ENCODE results near the gene TIRAP.
A peak's percentile ranks its signal among the peaks of the same experiment; 100 is the strongest.

TIRAP gene

GRCh38 chr11:126328444-126328843, 45.6 kb downstream of the TIRAP start:
- Mint-ChIP-seq H3K4me1 (peaks cover 31% of the 10 kb centered on the region), H3K27me3 (no peaks in the 10 kb centered on the region), H3K4me3 (no peak overlapping the region), H3K9me3 (no peaks in the 10 kb centered on the region), H3K27ac (no peak overlapping the region)
- ATAC-seq (peak; percentile 17), DNase-seq (no peak)

- H3K4me1 Mint-ChIP-seq, result peaks cover 31% of the 10 kb centered on the region
- H3K27me3 Mint-ChIP-seq, result no peaks in the 10 kb centered on the region
- H3K4me3 Mint-ChIP-seq, result no peak overlapping the region
- no peak for DNase-seq
- H3K9me3 Mint-ChIP-seq, result no peaks in the 10 kb centered on the region
- peak overlapping the region in 1 of 2 donors; percentile 74 for H3K27ac Mint-ChIP-seq
- no peak for ATAC-seq
Measured at GRCh38 chr11:126328938-126329643, 46.2 kb downstream of the TIRAP start.

- Mint-ChIP-seq H3K27ac (no peak overlapping the region), H3K4me3 (no peak overlapping the region), H3K9me3 (no peaks in the 10 kb centered on the region), H3K4me1 (peaks cover 31% of the 10 kb centered on the region), H3K27me3 (no peaks in the 10 kb centered on the region)
- ATAC-seq (peak; percentile 74), DNase-seq (no peak)
Measured at GRCh38 chr11:126329644-126330211, 46.8 kb downstream of the TIRAP start.

GRCh38 chr11:126331286-126331685, 48.4 kb downstream of the TIRAP start:
- Mint-ChIP-seq H3K4me3 (no peak overlapping the region), H3K27ac (no peak overlapping the region), H3K27me3 (no peaks in the 10 kb centered on the region), H3K4me1 (peaks cover 35% of the 10 kb centered on the region), H3K9me3 (no peaks in the 10 kb centered on the region)
- ATAC-seq, result no peak
- no peak for DNase-seq

GRCh38 chr11:126332221-126332711, 49.4 kb downstream of the TIRAP start:
- ATAC-seq, result peak; percentile 59
- H3K27me3 Mint-ChIP-seq, result no peaks in the 10 kb centered on the region
- DNase-seq, result no peak
- H3K4me1 Mint-ChIP-seq, result peaks cover 34% of the 10 kb centered on the region
- H3K9me3 Mint-ChIP-seq, result no peaks in the 10 kb centered on the region
- no peak overlapping the region for H3K27ac Mint-ChIP-seq
- no peak overlapping the region for H3K4me3 Mint-ChIP-seq

GRCh38 chr11:126333142-126333541, 50.2 kb downstream of the TIRAP start:
- peaks cover 25% of the 10 kb centered on the region for H3K4me1 Mint-ChIP-seq
- no peaks in the 10 kb centered on the region for H3K9me3 Mint-ChIP-seq
- no peak overlapping the region for H3K4me3 Mint-ChIP-seq
- DNase-seq (no peak), ATAC-seq (no peak)
- no peaks in the 10 kb centered on the region for H3K27me3 Mint-ChIP-seq
- H3K27ac Mint-ChIP-seq, result no peak overlapping the region

GRCh38 chr11:126334659-126335462, 52.0 kb downstream of the TIRAP start:
- DNase-seq (no peak), ATAC-seq (no peak)
- H3K27me3 Mint-ChIP-seq, result no peaks in the 10 kb centered on the region
- H3K4me3 Mint-ChIP-seq, result no peak overlapping the region
- peak overlapping the region in 1 of 2 donors; percentile 91 for H3K27ac Mint-ChIP-seq
- H3K9me3 Mint-ChIP-seq, result no peaks in the 10 kb centered on the region
- H3K4me1 Mint-ChIP-seq, result peaks cover 12% of the 10 kb centered on the region

- ATAC-seq, result no peak
- Mint-ChIP-seq H3K4me3 (no peak overlapping the region), H3K27ac (peak overlapping the region in 1 of 2 donors; percentile 10)
Measured at GRCh38 chr11:126335463-126335760, 52.5 kb downstream of the TIRAP start.

GRCh38 chr11:126336138-126336541, 53.2 kb downstream of the TIRAP start:
- DNase-seq (no peak), ATAC-seq (no peak)
- Mint-ChIP-seq H3K4me1 (peaks cover 12% of the 10 kb centered on the region), H3K4me3 (no peak overlapping the region), H3K27ac (peak overlapping the region in 1 of 2 donors; percentile 60), H3K27me3 (no peaks in the 10 kb centered on the region), H3K9me3 (no peaks in the 10 kb centered on the region)

More at GRCh38 chr11:126335463-126335760, 52.5 kb downstream of the TIRAP start:
- peaks cover 12% of the 10 kb centered on the region for H3K4me1 Mint-ChIP-seq
- no peaks in the 10 kb centered on the region for H3K9me3 Mint-ChIP-seq
- no peak for DNase-seq
- no peaks in the 10 kb centered on the region for H3K27me3 Mint-ChIP-seq

- Mint-ChIP-seq H3K4me1 (peaks cover 16% of the 10 kb centered on the region), H3K27me3 (no peaks in the 10 kb centered on the region), H3K27ac (peak overlapping the region; percentile 52 to 60), H3K4me3 (no peak overlapping the region), H3K9me3 (no peaks in the 10 kb centered on the region)
- ATAC-seq, result no peak
- no peak for DNase-seq
Measured at GRCh38 chr11:126336671-126337101, 53.8 kb downstream of the TIRAP start.

GRCh38 chr11:126337126-126337473, 54.2 kb downstream of the TIRAP start:
- Mint-ChIP-seq H3K27me3 (no peaks in the 10 kb centered on the region), H3K27ac (no peak overlapping the region), H3K4me3 (no peak overlapping the region), H3K9me3 (no peaks in the 10 kb centered on the region), H3K4me1 (peaks cover 20% of the 10 kb centered on the region)
- no peak for ATAC-seq
- no peak for DNase-seq

GRCh38 chr11:126337474-126338241, 54.8 kb downstream of the TIRAP start:
- H3K4me3 Mint-ChIP-seq, result no peak overlapping the region
- H3K4me1 Mint-ChIP-seq, result peaks cover 20% of the 10 kb centered on the region
- no peaks in the 10 kb centered on the region for H3K27me3 Mint-ChIP-seq
- ATAC-seq, result no peak
- no peak for DNase-seq
- H3K27ac Mint-ChIP-seq, result no peak overlapping the region
- no peaks in the 10 kb centered on the region for H3K9me3 Mint-ChIP-seq

- no peaks in the 10 kb centered on the region for H3K9me3 Mint-ChIP-seq
- H3K4me3 Mint-ChIP-seq, result no peak overlapping the region
- no peaks in the 10 kb centered on the region for H3K27me3 Mint-ChIP-seq
- ATAC-seq, result no peak
- H3K27ac Mint-ChIP-seq, result peak overlapping the region in 1 of 2 donors; percentile 41
- H3K4me1 Mint-ChIP-seq, result peaks cover 21% of the 10 kb centered on the region
- DNase-seq, result no peak
Measured at GRCh38 chr11:126338346-126339055, 55.6 kb downstream of the TIRAP start.

- Mint-ChIP-seq H3K4me3 (no peak overlapping the region), H3K9me3 (no peaks in the 10 kb centered on the region), H3K4me1 (peaks cover 21% of the 10 kb centered on the region), H3K27me3 (no peaks in the 10 kb centered on the region), H3K27ac (peak overlapping the region; percentile 29 to 36)
- DNase-seq, result no peak
- ATAC-seq, result no peak
Measured at GRCh38 chr11:126339073-126339862, 56.4 kb downstream of the TIRAP start.
